ENCODE data around the gene LCNL1. TPM values are rescaled to one million over a fixed set of nuclear protein-coding genes. Genes with fewer than 3 reads are reported as not detected.
"Not testable (repeated sequence)": the region's sequence is repeated elsewhere in the genome, so short reads cannot be mapped to it uniquely, and the experiment has no call there.

Gene LCNL1
- polyA plus RNA-seq, 1 donor = 0.09 TPM

GRCh38 chr9:136995362-136995761 lies 12.6 kb downstream of the LCNL1 start:
- Histone ChIP-seq H3K4me1 (ENCODE audit: control insufficient read depth, insufficient read depth, low read length) (peaks cover 36% of the 10 kb centered on the region), H3K27me3 (ENCODE audit: control insufficient read depth, insufficient read depth, low read length) (peaks cover 44% of the 10 kb centered on the region), H3K36me3 (ENCODE audit: control insufficient read depth, insufficient read depth, low read length) (peaks cover 6% of the 10 kb centered on the region), H3K4me3 (ENCODE audit: low read length) (no peak overlapping the region), H3K9me3 (ENCODE audit: control insufficient read depth, low read depth, low read length) (peaks cover 13% of the 10 kb centered on the region), H3K27ac (ENCODE audit: low read length) (no peak overlapping the region)
- no CpG with 5 or more reads among the region's 30 CpGs for WGBS (ENCODE audit: insufficient coverage, low lambda C conversion rate)
- peak in 1 of 2 donors; percentile 44 for DNase-seq

- Histone ChIP-seq H3K4me1 (ENCODE audit: control insufficient read depth, insufficient read depth, low read length) (peaks cover 36% of the 10 kb centered on the region), H3K9me3 (ENCODE audit: control insufficient read depth, low read depth, low read length) (peaks cover 13% of the 10 kb centered on the region)
Measured at GRCh38 chr9:136995772-136996311, 13.0 kb downstream of the LCNL1 start.

GRCh38 chr9:136996361-136997292 lies 13.8 kb downstream of the LCNL1 start, which contains the start of gene CLIC3:
CLIC3 (minus strand) TSS chr9:136996568; CDS start chr9:136996543, 25 bp downstream.
- DNase-seq = peak in 1 of 2 donors; percentile 50
- peak within 1 kb of the TSS; percentile 7 for H3K4me3 ChIP-seq (ENCODE audit: low read length)
- no CpG with 5 or more reads among the region's 35 CpGs for WGBS (ENCODE audit: insufficient coverage, low lambda C conversion rate)
- peaks cover 13% of the 10 kb centered on the region for H3K9me3 ChIP-seq (ENCODE audit: control insufficient read depth, low read depth, low read length)
- peaks cover 36% of the 10 kb centered on the region for H3K4me1 ChIP-seq (ENCODE audit: control insufficient read depth, insufficient read depth, low read length)
- no peak within 1 kb of the TSS for H3K27ac ChIP-seq (ENCODE audit: low read length)
- H3K36me3 ChIP-seq (ENCODE audit: control insufficient read depth, insufficient read depth, low read length) = peaks cover 6% of the 10 kb centered on the region
- peaks cover 44% of the 10 kb centered on the region for H3K27me3 ChIP-seq (ENCODE audit: control insufficient read depth, insufficient read depth, low read length)

More at GRCh38 chr9:136995772-136996311, 13.0 kb downstream of the LCNL1 start:
- Histone ChIP-seq H3K27me3 (ENCODE audit: control insufficient read depth, insufficient read depth, low read length) (peaks cover 44% of the 10 kb centered on the region), H3K36me3 (ENCODE audit: control insufficient read depth, insufficient read depth, low read length) (peaks cover 6% of the 10 kb centered on the region), H3K27ac (ENCODE audit: low read length) (no peak overlapping the region), H3K4me3 (ENCODE audit: low read length) (no peak overlapping the region)
- WGBS (ENCODE audit: insufficient coverage, low lambda C conversion rate) = no CpG with 5 or more reads among the region's 12 CpGs
- no peak for DNase-seq

DNA sequence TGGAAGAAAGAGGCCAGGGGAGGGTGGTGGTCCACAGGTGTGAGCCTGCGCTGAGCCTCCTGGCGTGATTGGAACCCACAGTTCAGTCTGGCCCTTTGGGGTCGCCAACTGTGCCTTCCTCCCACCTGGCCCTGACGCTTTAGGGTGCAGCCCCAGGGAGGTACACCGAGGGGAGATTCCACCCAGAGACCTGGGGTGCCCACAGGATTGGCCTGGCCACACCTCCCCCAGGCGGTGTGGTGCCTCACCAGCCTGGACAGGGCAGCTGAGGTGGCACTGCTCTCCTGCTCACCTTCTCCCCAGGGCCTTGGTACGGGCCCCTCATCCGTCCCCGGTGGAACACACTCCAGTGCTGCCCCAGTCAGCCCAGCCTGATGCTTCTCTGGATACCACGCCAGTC lies 14.6 kb downstream of the LCNL1 start:
- Histone ChIP-seq H3K4me1 (ENCODE audit: control insufficient read depth, insufficient read depth, low read length) (peaks cover 36% of the 10 kb centered on the region), H3K4me3 (ENCODE audit: low read length) (no peak overlapping the region), H3K27me3 (ENCODE audit: control insufficient read depth, insufficient read depth, low read length) (peaks cover 44% of the 10 kb centered on the region)

GRCh38 chr9:136997830-136998234 lies 15.0 kb downstream of the LCNL1 start:
- Histone ChIP-seq H3K27me3 (ENCODE audit: control insufficient read depth, insufficient read depth, low read length) (peaks cover 44% of the 10 kb centered on the region), H3K36me3 (ENCODE audit: control insufficient read depth, insufficient read depth, low read length) (peaks cover 6% of the 10 kb centered on the region), H3K4me3 (ENCODE audit: low read length) (no peak overlapping the region), H3K9me3 (ENCODE audit: control insufficient read depth, low read depth, low read length) (peaks cover 12% of the 10 kb centered on the region), H3K27ac (ENCODE audit: low read length) (no peak overlapping the region), H3K4me1 (ENCODE audit: control insufficient read depth, insufficient read depth, low read length) (peaks cover 32% of the 10 kb centered on the region)
- WGBS (ENCODE audit: insufficient coverage, low lambda C conversion rate) = 80% methylated on average over 2 of the region's 18 CpGs
- no peak for DNase-seq

More for the DNA sequence above, 14.6 kb downstream of the LCNL1 start:
- no CpG with 5 or more reads among the region's 10 CpGs for WGBS (ENCODE audit: insufficient coverage, low lambda C conversion rate)
- H3K9me3 ChIP-seq (ENCODE audit: control insufficient read depth, low read depth, low read length) = peaks cover 13% of the 10 kb centered on the region
- H3K27ac ChIP-seq (ENCODE audit: low read length) = no peak overlapping the region
- DNase-seq = no peak
- peaks cover 6% of the 10 kb centered on the region for H3K36me3 ChIP-seq (ENCODE audit: control insufficient read depth, insufficient read depth, low read length)

DNA sequence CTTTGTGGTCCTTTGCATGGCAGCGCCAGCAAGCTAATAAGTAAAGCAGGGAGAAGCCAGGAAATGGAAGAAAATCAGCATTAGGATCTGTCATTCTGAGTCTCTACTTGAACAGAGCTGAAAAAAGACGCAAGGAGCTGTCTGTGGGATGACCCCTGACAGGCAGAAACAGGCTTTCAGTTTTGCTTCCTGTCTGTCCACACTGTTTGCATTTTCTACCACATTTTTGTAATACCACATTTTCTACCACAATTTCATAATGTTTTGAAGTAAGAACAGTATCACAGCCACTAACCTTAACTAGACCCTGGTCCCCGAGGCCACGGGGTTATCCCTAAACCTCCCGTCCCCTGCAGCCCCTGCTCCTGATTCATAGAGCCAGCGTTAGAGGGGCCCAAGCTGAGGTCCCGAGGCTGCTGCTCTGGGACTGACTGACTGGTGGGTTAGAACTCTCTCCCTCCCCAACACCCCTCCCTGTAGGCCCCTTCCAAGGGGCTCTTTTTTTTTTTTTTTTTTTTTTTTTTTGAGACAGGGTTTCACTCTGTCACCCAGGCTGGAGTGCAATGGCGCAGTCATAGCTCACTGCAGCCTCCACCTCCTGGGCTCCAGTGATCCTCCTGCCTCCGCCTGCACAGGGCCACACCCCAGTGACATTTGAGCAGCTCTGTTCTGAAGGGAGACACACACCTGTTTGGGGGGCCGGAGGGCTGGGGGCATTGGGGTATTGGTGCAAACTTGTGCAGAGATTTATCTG lies 17.6 kb downstream of the LCNL1 start:
- DNase-seq = no peak
- peaks cover 25% of the 10 kb centered on the region for H3K27me3 ChIP-seq (ENCODE audit: control insufficient read depth, insufficient read depth, low read length)
- WGBS (ENCODE audit: insufficient coverage, low lambda C conversion rate) = no CpG with 5 or more reads among the region's 10 CpGs
- peaks cover 6% of the 10 kb centered on the region for H3K9me3 ChIP-seq (ENCODE audit: control insufficient read depth, low read depth, low read length)
- peaks cover 16% of the 10 kb centered on the region for H3K4me1 ChIP-seq (ENCODE audit: control insufficient read depth, insufficient read depth, low read length)
- H3K4me3 ChIP-seq (ENCODE audit: low read length) = no peak overlapping the region
- H3K36me3 ChIP-seq (ENCODE audit: control insufficient read depth, insufficient read depth, low read length) = no peaks in the 10 kb centered on the region
- no peak overlapping the region for H3K27ac ChIP-seq (ENCODE audit: low read length)

GRCh38 chr9:137001857-137002645 lies 19.3 kb downstream of the LCNL1 start:
- no peak overlapping the region for H3K27ac ChIP-seq (ENCODE audit: low read length)
- H3K4me3 ChIP-seq (ENCODE audit: low read length) = no peak overlapping the region
- H3K27me3 ChIP-seq (ENCODE audit: control insufficient read depth, insufficient read depth, low read length) = peaks cover 8% of the 10 kb centered on the region
- 100% methylated on average over 1 of the region's 20 CpGs for WGBS (ENCODE audit: insufficient coverage, low lambda C conversion rate)
- H3K9me3 ChIP-seq (ENCODE audit: control insufficient read depth, low read depth, low read length) = peaks cover 17% of the 10 kb centered on the region
- DNase-seq = no peak
- no peaks in the 10 kb centered on the region for H3K36me3 ChIP-seq (ENCODE audit: control insufficient read depth, insufficient read depth, low read length)
- peaks cover 5% of the 10 kb centered on the region for H3K4me1 ChIP-seq (ENCODE audit: control insufficient read depth, insufficient read depth, low read length)

DNA sequence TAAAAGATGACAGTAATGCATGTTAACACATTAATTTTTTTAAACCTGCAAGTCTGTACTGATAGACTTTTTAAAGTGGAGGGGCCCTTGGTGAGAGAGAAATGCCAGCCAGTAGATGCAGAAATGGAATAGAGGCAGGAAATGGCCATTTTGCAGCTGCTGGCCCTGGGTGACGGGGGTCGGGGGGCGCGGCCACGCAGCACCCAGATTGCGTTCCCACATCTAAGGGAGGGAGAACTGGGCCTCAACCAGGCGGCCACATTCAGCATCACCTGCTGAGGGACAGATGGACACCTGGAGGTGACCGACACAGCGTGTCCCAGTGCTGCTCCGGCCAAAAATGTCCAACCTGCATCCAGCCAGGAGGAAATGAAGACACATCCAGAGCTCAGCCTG lies 19.9 kb downstream of the LCNL1 start:
- WGBS (ENCODE audit: insufficient coverage, low lambda C conversion rate) = no CpG with 5 or more reads among the region's 10 CpGs
- Histone ChIP-seq H3K9me3 (ENCODE audit: control insufficient read depth, low read depth, low read length) (peaks cover 20% of the 10 kb centered on the region), H3K27me3 (ENCODE audit: control insufficient read depth, insufficient read depth, low read length) (peaks cover 2% of the 10 kb centered on the region), H3K27ac (ENCODE audit: low read length) (no peak overlapping the region), H3K4me3 (ENCODE audit: low read length) (no peak overlapping the region), H3K4me1 (ENCODE audit: control insufficient read depth, insufficient read depth, low read length) (no peaks in the 10 kb centered on the region), H3K36me3 (ENCODE audit: control insufficient read depth, insufficient read depth, low read length) (no peaks in the 10 kb centered on the region)
- DNase-seq = no peak

GRCh38 chr9:137004285-137004684 lies 21.5 kb downstream of the LCNL1 start:
- H3K27me3 ChIP-seq (ENCODE audit: control insufficient read depth, insufficient read depth, low read length); H3K36me3 ChIP-seq (ENCODE audit: control insufficient read depth, insufficient read depth, low read length); DNase-seq; H3K4me3 ChIP-seq (ENCODE audit: low read length); H3K4me1 ChIP-seq (ENCODE audit: control insufficient read depth, insufficient read depth, low read length); H3K27ac ChIP-seq (ENCODE audit: low read length): not testable (repeated sequence)
- peaks cover 20% of the 10 kb centered on the region for H3K9me3 ChIP-seq (ENCODE audit: control insufficient read depth, low read depth, low read length)
- WGBS (ENCODE audit: insufficient coverage, low lambda C conversion rate) = no CpG with 5 or more reads among the region's 17 CpGs
